MM.1S (cell line): ENCODE data around the gene CRLF3.

Experiments used
- DNase-seq: peaks from one replicate; pipeline ENCODE4 v3.0.0-alpha.2; 2015
- H2AFZ ChIP-seq: fragments of 300-600 bp; sonication (generic); 2 replicates; pipeline ENCODE4 v1.6.0; 2016; ENCODE audit warnings: antibody characterized with exemption, low read length
- H3F3A ChIP-seq: fragments of 300-600 bp; sonication (generic); 2 replicates; pipeline ENCODE4 v1.6.1; 2016; ENCODE audit warnings: mild to moderate bottlenecking, antibody characterized with exemption, low read length, moderate library complexity, mixed read lengths; ENCODE audit not compliant: insufficient read depth
- H3K27ac ChIP-seq: fragments of 300-600 bp; sonication (generic); 2 replicates; pipeline ENCODE4 v1.5.1; 2016; ENCODE audit warnings: mild to moderate bottlenecking, low read length
- H3K27me3 ChIP-seq: fragments of 300-600 bp; sonication (generic); replicated peaks from 2 replicates; pipeline ENCODE4 v1.6.0; 2016; ENCODE audit warnings: low read length; ENCODE audit not compliant: insufficient read depth
- H3K36me3 ChIP-seq: fragments of 300-600 bp; sonication (generic); replicated peaks from 2 replicates; pipeline ENCODE4 v1.6.1; 2016; ENCODE audit warnings: mild to moderate bottlenecking, low read length, mixed read lengths; ENCODE audit not compliant: insufficient read depth
- H3K4me1 ChIP-seq: fragments of 300-600 bp; sonication (generic); 2 replicates; pipeline ENCODE4 v1.6.1; 2016; ENCODE audit warnings: low read length, mixed read lengths
- H3K4me2 ChIP-seq: fragments of 300-600 bp; sonication (generic); 2 replicates; pipeline ENCODE4 v1.6.0; 2016; ENCODE audit warnings: low read depth, low read length
- H3K4me3 ChIP-seq: fragments of 300-600 bp; sonication (generic); 2 replicates; pipeline ENCODE4 v1.5.1; 2016; ENCODE audit warnings: low read length, mixed read lengths
- H3K79me2 ChIP-seq: fragments of 300-600 bp; sonication (generic); 2 replicates; pipeline ENCODE4 v1.6.1; 2016; ENCODE audit warnings: mixed run types, low read length, mixed read lengths
- H3K9ac ChIP-seq: fragments of 300-600 bp; sonication (generic); 2 replicates; pipeline ENCODE4 v1.6.1; 2016; ENCODE audit warnings: low read length, mixed read lengths
- H3K9me2 ChIP-seq: fragments of 300-600 bp; sonication (generic); replicated peaks from 2 replicates; pipeline ENCODE4 v1.6.1; 2016; ENCODE audit warnings: mild to moderate bottlenecking, low read length, mixed read lengths; ENCODE audit not compliant: insufficient read depth
- H3K9me3 ChIP-seq: fragments of 300-600 bp; sonication (generic); replicated peaks from 2 replicates; pipeline ENCODE4 v1.6.1; 2016; ENCODE audit warnings: mild to moderate bottlenecking, low read length, mixed read lengths; ENCODE audit not compliant: insufficient read depth
- H4K20me1 ChIP-seq: fragments of 300-600 bp; sonication (generic); 2 replicates; pipeline ENCODE4 v1.6.1; 2016; ENCODE audit warnings: mild to moderate bottlenecking, low read length, moderate library complexity, mixed read lengths; ENCODE audit not compliant: insufficient read depth
- CTCF ChIP-seq: fragments of 300-600 bp; sonication (generic); IDR thresholded peaks from 2 replicates; pipeline ENCODE4 v1.5.1; 2016; ENCODE audit warnings: antibody characterized with exemption, low read length, mixed read lengths
- EZH2 ChIP-seq: fragments of 300-600 bp; sonication (generic); optimal IDR thresholded peaks from 2 replicates; pipeline ENCODE3; 2017; ENCODE audit warnings: low read depth, mild to moderate bottlenecking, antibody characterized with exemption, low read length, mixed read lengths
- EZH2phosphoT487 ChIP-seq: fragments of 300-600 bp; sonication (generic); IDR thresholded peaks from 2 replicates; pipeline ENCODE4 v1.6.1; 2018; ENCODE audit warnings: antibody characterized with exemption, low read length

Gene CRLF3

GRCh38 chr17:30790279-30790678 is 34.2 kb downstream of the CRLF3 start:
- Histone ChIP-seq H2AFZ (no peak overlapping the region), H3K27me3 (no peaks in the 10 kb centered on the region), H3K9ac (no peak overlapping the region), H3K4me2 (no peak overlapping the region), H3K9me2 (no peaks in the 10 kb centered on the region), H3K79me2 (no peaks in the 10 kb centered on the region), H4K20me1 (no peaks in the 10 kb centered on the region), H3K27ac (peak overlapping the region; percentile 41; the same call in 1 of the 2 replicates), H3K36me3 (peaks cover 2% of the 10 kb centered on the region; the same call in 1 of the 2 replicates), H3K4me3 (no peak overlapping the region), H3K9me3 (no peaks in the 10 kb centered on the region), H3F3A (peaks cover 37% of the 10 kb centered on the region), H3K4me1 (peaks cover 7% of the 10 kb centered on the region; the same call in 1 of the 2 replicates)
- TF ChIP-seq EZH2 (no peak), EZH2phosphoT487 (no peak), CTCF (no peak)
- peak; percentile 21 for DNase-seq

- no peaks in the 10 kb centered on the region for H4K20me1 ChIP-seq
- H3F3A ChIP-seq, result peaks cover 37% of the 10 kb centered on the region
- no peak overlapping the region for H3K4me3 ChIP-seq
- H3K27ac ChIP-seq, result no peak overlapping the region
- H3K79me2 ChIP-seq, result no peaks in the 10 kb centered on the region
- H3K36me3 ChIP-seq, result peaks cover 5% of the 10 kb centered on the region; the same call in 1 of the 2 replicates
- no peak overlapping the region for H2AFZ ChIP-seq
- no peaks in the 10 kb centered on the region for H3K9me3 ChIP-seq
- peaks cover 7% of the 10 kb centered on the region; the same call in 1 of the 2 replicates for H3K4me1 ChIP-seq
- no peaks in the 10 kb centered on the region for H3K27me3 ChIP-seq
- TF ChIP-seq EZH2phosphoT487 (no peak), CTCF (no peak), EZH2 (no peak)
- DNase-seq, result no peak
- H3K9ac ChIP-seq, result no peak overlapping the region
- H3K4me2 ChIP-seq, result no peak overlapping the region
- no peaks in the 10 kb centered on the region for H3K9me2 ChIP-seq
Measured at GRCh38 chr17:30788918-30789317, 35.6 kb downstream of the CRLF3 start.

- no peak for DNase-seq
- H3K4me1 ChIP-seq, result no peaks in the 10 kb centered on the region
- H3K4me3 ChIP-seq, result no peak overlapping the region
- H3K4me2 ChIP-seq, result no peak overlapping the region
- no peaks in the 10 kb centered on the region for H3K9me3 ChIP-seq
- H3F3A ChIP-seq, result peaks cover 24% of the 10 kb centered on the region
- TF ChIP-seq EZH2 (no peak), EZH2phosphoT487 (no peak), CTCF (no peak)
- H3K9me2 ChIP-seq, result no peaks in the 10 kb centered on the region
- no peaks in the 10 kb centered on the region for H3K79me2 ChIP-seq
- peaks cover 5% of the 10 kb centered on the region; the same call in 1 of the 2 replicates for H3K36me3 ChIP-seq
- H3K27ac ChIP-seq, result no peak overlapping the region
- no peaks in the 10 kb centered on the region for H4K20me1 ChIP-seq
- H2AFZ ChIP-seq, result no peak overlapping the region
- no peaks in the 10 kb centered on the region for H3K27me3 ChIP-seq
- no peak overlapping the region for H3K9ac ChIP-seq
Measured at GRCh38 chr17:30782206-30782605, 42.3 kb downstream of the CRLF3 start.
